A549 (cell line): ENCODE measurements around the gene MRPL22. TPM values are rescaled to one million over a fixed set of nuclear protein-coding genes. Genes with fewer than 3 reads are reported as not detected.
"Not testable (repeated sequence)": the region's sequence is repeated elsewhere in the genome, so short reads cannot be mapped to it uniquely, and the experiment has no call there.

Source experiments
- ATAC-seq, 2 experiments: fragments of 200-7000 bp in 1 of 2; fragments of >200 bp in 1 of 2; cut with Nextera tagmentation in 1 of 2; cut with Tn5 transposase in 1 of 2; 3 replicates each; pipeline versions ENCODE4 v1.8.0 to v1.9.1; 2018 to 2020; ENCODE audit warnings: mild to moderate bottlenecking in 1 of 2, moderate library complexity in 1 of 2
- CTCF ChIA-PET: fragments of 300-600 bp; sonication (Branson Sonifier 250); formaldehyde crosslinking; extraction: SDS; loops from one replicate; lab custom pipeline; 2021; ENCODE audit warnings: antibody characterized with exemption, inconsistent platforms; lab: Yijun Ruan, JAX
- POLR2A ChIA-PET: fragments of 350-600 bp; formaldehyde crosslinking; extraction: SDS; loops from one replicate; lab custom pipeline; 2021; ENCODE audit warnings: antibody characterized with exemption, inconsistent platforms; lab: Yijun Ruan, JAX
- DNase-seq, 2 experiments: peaks; one replicate each; pipeline versions ENCODE4 v3.0.0 to v3.0.0-alpha.2; 2011 to 2016; ENCODE audit warnings: low read depth in 1 of 2, low spot score in 1 of 2
- FAIRE-seq: peaks from 2 replicates; lab custom pipeline; 2011; peaks lifted over from hg19 to GRCh38; lab: Jason Lieb, UNC
- H3K27ac ChIP-seq, 2 experiments: fragments of >200 bp; sonication (Bioruptor Twin); formaldehyde crosslinking; 3 replicates each; pipeline ENCODE4 v1.5.1; 2016 to 2017
- H3K4me1 ChIP-seq: fragments of >200 bp; sonication (Bioruptor Twin); formaldehyde crosslinking; 3 replicates; pipeline ENCODE4 v1.6.1; 2016
- H3K4me2 ChIP-seq: fragments of >200 bp; sonication (Bioruptor Twin); formaldehyde crosslinking; 3 replicates; pipeline ENCODE4 v1.6.1; 2016
- H3K4me3 ChIP-seq: fragments of >200 bp; sonication (Bioruptor Twin); formaldehyde crosslinking; 3 replicates; pipeline ENCODE4 v1.5.1; 2016
- H3K9me3 ChIP-seq: fragments of >200 bp; sonication (Bioruptor Twin); formaldehyde crosslinking; 3 replicates; pipeline ENCODE4 v1.6.1; 2016
- BHLHE40 ChIP-seq: IDR thresholded peaks from 2 replicates; pipeline ENCODE4 v1.6.1; 2012; ENCODE audit warnings: low read depth, low read length, inconsistent platforms
- CEBPB ChIP-seq, 2 experiments: fragments of >200 bp in 1 of 2; sonication (Bioruptor Twin) in 1 of 2; formaldehyde crosslinking in 1 of 2; IDR thresholded peaks; 2 replicates each; pipeline ENCODE4 v1.6.1; 2012 to 2016
- CHD2 ChIP-seq: fragments of 150-350 bp; IDR thresholded peaks from 2 replicates; pipeline ENCODE4 v1.6.1; 2014; ENCODE audit warnings: low read length; ENCODE audit not compliant: partially characterized antibody
- CHD4 ChIP-seq: fragments of 200-600 bp; sonication (generic); IDR thresholded peaks from 2 replicates; pipeline ENCODE4 v1.6.1; 2016; ENCODE audit warnings: antibody characterized with exemption, mild to moderate bottlenecking, borderline replicate concordance
- CTCF ChIP-seq: fragments of >200 bp; sonication (Bioruptor Twin); formaldehyde crosslinking; IDR thresholded peaks from 3 replicates; pipeline ENCODE4 v1.5.1; 2016
- EHMT2 ChIP-seq: fragments of 200-600 bp; sonication (generic); IDR thresholded peaks from 2 replicates; pipeline ENCODE4 v1.6.1; 2016; ENCODE audit warnings: antibody characterized with exemption, low read depth, mild to moderate bottlenecking, moderate library complexity
- EP300 ChIP-seq, 2 experiments: fragments of >200 bp; sonication (Bioruptor Twin); formaldehyde crosslinking; IDR thresholded peaks; 2 replicates in 1 of 2; 3 replicates in 1 of 2; pipeline ENCODE4 v1.6.1; 2016 to 2017
- FOSL2 ChIP-seq, 2 experiments: fragments of 450-650 bp in 1 of 2; fragments of >200 bp in 1 of 2; sonication (Bioruptor Twin) in 1 of 2; formaldehyde crosslinking; IDR thresholded peaks; 2 replicates each; pipeline versions ENCODE4 v1.5.0 to v1.6.1; 2016 to 2020; ENCODE audit warnings: mild to moderate bottlenecking in 1 of 2, moderate library complexity in 1 of 2
- HOXB13 ChIP-seq: fragments of 250-450 bp; sonication (Bioruptor Pico); IDR thresholded peaks from 2 replicates; pipeline ENCODE4 v1.5.0; 2020; ENCODE audit warnings: low read depth, mild to moderate bottlenecking, moderate library complexity
- MYC ChIP-seq: IDR thresholded peaks from 2 replicates; pipeline ENCODE4 v1.6.1; 2012; ENCODE audit warnings: mild to moderate bottlenecking, inconsistent platforms, low read length, improper control_type of control experiment, borderline replicate concordance
- NFE2L2 ChIP-seq: fragments of 150-350 bp; conservative IDR thresholded peaks from 2 replicates; pipeline ENCODE4 v1.6.1; 2014; ENCODE audit warnings: low read length
- NPAS2 ChIP-seq: fragments of 250-450 bp; sonication (Bioruptor Pico); IDR thresholded peaks from 2 replicates; pipeline ENCODE4 v1.8.0; 2022; ENCODE audit warnings: mild to moderate bottlenecking, moderate library complexity, borderline replicate concordance
- PHF8 ChIP-seq: fragments of 200-600 bp; sonication (generic); IDR thresholded peaks from 2 replicates; pipeline ENCODE4 v1.6.1; 2016; ENCODE audit warnings: low read depth, mild to moderate bottlenecking, antibody characterized with exemption, moderate library complexity, borderline replicate concordance
- POLR2AphosphoS2 ChIP-seq: conservative IDR thresholded peaks from 2 replicates; pipeline ENCODE4 v1.6.1; 2012; ENCODE audit warnings: low read length, improper control_type of control experiment, inconsistent platforms
- RAD21 ChIP-seq, 2 experiments: fragments of >200 bp in 1 of 2; sonication (Bioruptor Twin) in 1 of 2; formaldehyde crosslinking in 1 of 2; IDR thresholded peaks in 1 of 2; conservative IDR thresholded peaks in 1 of 2; 2 replicates in 1 of 2; 3 replicates in 1 of 2; pipeline ENCODE4 v1.6.1; 2012 to 2018; ENCODE audit warnings: inconsistent platforms in 1 of 2
- RARB ChIP-seq: fragments of 250-450 bp; sonication (Bioruptor Pico); IDR thresholded peaks from 2 replicates; pipeline ENCODE4 v1.8.0; 2021; ENCODE audit warnings: mild to moderate bottlenecking, moderate library complexity
- RNF2 ChIP-seq: fragments of 200-600 bp; sonication (generic); IDR thresholded peaks from 2 replicates; pipeline ENCODE4 v1.6.1; 2016; ENCODE audit warnings: low read depth, mild to moderate bottlenecking, antibody characterized with exemption, moderate library complexity, borderline replicate concordance
- SMC3 ChIP-seq: fragments of >200 bp; sonication (Bioruptor Twin); formaldehyde crosslinking; IDR thresholded peaks from 3 replicates; pipeline ENCODE4 v1.6.1; 2018; ENCODE audit warnings: inconsistent platforms
- TP53 ChIP-seq: fragments of 250-450 bp; sonication (Bioruptor Pico); IDR thresholded peaks from 2 replicates; pipeline ENCODE4 v1.5.0; 2021; ENCODE audit warnings: mild to moderate bottlenecking, moderate library complexity
- ZFP36 ChIP-seq: fragments of 450-650 bp; IDR thresholded peaks from 2 replicates; pipeline ENCODE4 v1.6.1; 2014; ENCODE audit warnings: borderline replicate concordance; ENCODE audit not compliant: partially characterized antibody
- ZNF302 ChIP-seq: fragments of 250-450 bp; sonication (Bioruptor Pico); IDR thresholded peaks from 2 replicates; pipeline ENCODE4 v1.9.0; 2021; ENCODE audit warnings: inconsistent platforms, mild to moderate bottlenecking, moderate library complexity
- WGBS: methylation state at CpG from one replicate; pipeline ENCODE4 v1.1.6; 2017; ENCODE audit errors: missing lambda C conversion rate; 5-methylcytosine and 5-hydroxymethylcytosine counted together
- polyA plus RNA-seq, 4 experiments: library from polyadenylated mRNA; depleted of rRNA in 3 of 4; stranded (reverse); fragments of >200 nt; fragmentation: RNase III in 1 of 4; extraction: RNeasy Plus Mini Kit Qiagen cat#74134 plus additional on column Dnase treatment in 1 of 4; gene quantifications; 2 replicates in 3 of 4; 3 replicates in 1 of 4; pipeline ENCODE4 v1.2.3, GENCODE V29; 2011 to 2017

MRPL22 gene
- polyA plus RNA-seq, 2 of the 4 experiments (the other 2 are of a cell fraction), result 56.3 to 91.0 TPM

GRCh38 chr5:154901276-154901675 lies 39.6 kb upstream of the MRPL22 start:
- TF ChIP-seq RARB (CRISPR knock-in tag), result no peak
- TF ChIP-seq EHMT2, result no peak
- no peak for TF ChIP-seq TP53 (CRISPR knock-in tag)
- TF ChIP-seq HOXB13 (CRISPR knock-in tag), result no peak
- no peak for TF ChIP-seq CHD2
- no peak for TF ChIP-seq ZNF302 (CRISPR knock-in tag)
- H3K9me3 ChIP-seq, result no peaks in the 10 kb centered on the region
- CTCF ChIA-PET, result no interaction called here
- DNase-seq, result no peak
- POLR2A ChIA-PET, result no interaction called here
- no peak overlapping the region for H3K27ac ChIP-seq
- ATAC-seq, result no peak
- H3K4me2 ChIP-seq, result no peak overlapping the region
- no peak overlapping the region for H3K4me3 ChIP-seq
- 91% methylated on average over 2 of the region's 2 CpGs for WGBS
- no peaks in the 10 kb centered on the region for H3K4me1 ChIP-seq
- FAIRE-seq, result no peak

GRCh38 chr5:154901913-154902312 lies 39.0 kb upstream of the MRPL22 start:
- no peaks in the 10 kb centered on the region for H3K9me3 ChIP-seq
- 90% methylated on average over 6 of the region's 6 CpGs for WGBS
- FAIRE-seq (no peak), DNase-seq (no peak), ATAC-seq (no peak)
- ChIA-PET CTCF (interaction anchor here (0.9 kb wide), 1 partner anchor 12 kb away, joined by 3 read pairs; no protein-coding TSS in a partner anchor), POLR2A (no interaction called here)
- TF ChIP-seq HOXB13 (CRISPR knock-in tag), result no peak
- no peak for TF ChIP-seq TP53 (CRISPR knock-in tag)
- TF ChIP-seq BHLHE40, result no peak
- TF ChIP-seq CEBPB (IDR thresholded peaks at IDR 0.05), result no peak
- no peak for TF ChIP-seq ZNF302 (CRISPR knock-in tag)
- no peak for TF ChIP-seq CHD4
- no peak for TF ChIP-seq SMC3
- no peak for TF ChIP-seq NFE2L2
- no peak for TF ChIP-seq FOSL2 (IDR thresholded peaks at IDR 0.05)
- TF ChIP-seq FOSL2 (CRISPR knock-in tag; IDR thresholded peaks at IDR 0.05), result no peak
- no peak for TF ChIP-seq NPAS2 (CRISPR knock-in tag)
- no peak for TF ChIP-seq PHF8
- no peak for TF ChIP-seq RNF2
- TF ChIP-seq RAD21 (conservative IDR thresholded peaks at IDR 0.05 in 1 of 2, IDR thresholded peaks at IDR 0.05 in 1 of 2), result no peak
- TF ChIP-seq CTCF, result no peak
- no peak for TF ChIP-seq POLR2AphosphoS2
- no peak for TF ChIP-seq EP300 (IDR thresholded peaks at IDR 0.05)
- no peak for TF ChIP-seq ZFP36
- TF ChIP-seq MYC, result no peak
- H3K4me2 ChIP-seq, result no peak overlapping the region
- H3K4me1 ChIP-seq, result no peaks in the 10 kb centered on the region
- H3K27ac ChIP-seq, result no peak overlapping the region
- no peak overlapping the region for H3K4me3 ChIP-seq

DNA sequence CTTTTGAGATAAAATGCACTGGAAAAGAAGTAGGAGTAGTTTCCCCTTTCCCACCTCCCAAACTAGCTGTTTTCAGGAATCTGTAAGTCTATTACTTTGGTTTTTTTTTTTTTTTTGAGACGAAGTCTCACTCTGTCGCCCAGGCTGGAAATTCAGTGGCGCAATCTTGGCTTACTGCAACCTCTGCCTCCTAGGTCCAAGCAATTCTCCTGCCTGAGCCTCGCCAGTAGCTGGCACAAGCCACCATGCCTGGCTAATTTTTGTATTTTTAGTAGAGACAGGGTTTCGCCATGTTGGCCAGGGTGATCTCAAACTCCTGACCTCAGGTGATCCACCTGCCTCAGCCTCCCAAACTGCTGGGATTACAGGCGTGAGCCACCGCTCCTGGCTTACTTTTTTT lies 35.3 kb upstream of the MRPL22 start:
- ATAC-seq, H3K27ac ChIP-seq, H3K4me2 ChIP-seq, H3K4me3 ChIP-seq, H3K4me1 ChIP-seq, FAIRE-seq, POLR2A ChIA-PET, DNase-seq, H3K9me3 ChIP-seq: not testable (repeated sequence)
- 94% methylated on average over 7 of the region's 7 CpGs for WGBS
- CTCF ChIA-PET, result interaction anchor here (0.6 to 1.6 kb wide), 3 partner anchors 9 to 352 kb away, joined by 3 to 5 read pairs (median 3); no protein-coding TSS in a partner anchor
